Vagina (tissue), 2 donors: ENCODE data around the gene HSPA2.

Source experiments
- CTCF ChIP-seq, 3 experiments: fragments of 450-650 bp in 2 of 3; fragments of 200-600 bp in 1 of 3; sonication (generic) in 1 of 3; IDR thresholded peaks; one replicate each; pipeline ENCODE4 v1.5.1; 2017 to 2019; ENCODE audit warnings: antibody characterized with exemption in 3 of 3, mild to moderate bottlenecking in 2 of 3, moderate library complexity in 2 of 3
- POLR2A ChIP-seq, 2 donors: fragments of 450-650 bp; IDR thresholded peaks; one replicate each; pipeline ENCODE4 v1.6.1; 2017; ENCODE audit warnings: antibody characterized with exemption in 2 of 2, mild to moderate bottlenecking in 2 of 2, moderate library complexity in 2 of 2
- POLR2AphosphoS5 ChIP-seq, 2 donors: sonication (generic); formaldehyde crosslinking; IDR thresholded peaks; one replicate each; pipeline ENCODE4 v1.9.0; 2017; ENCODE audit warnings: antibody characterized with exemption in 2 of 2, mild to moderate bottlenecking in 2 of 2, low read depth in 1 of 2; ENCODE audit not compliant: insufficient read depth in 1 of 2

GRCh38 chr14:64522591-64523355, 17.8 kb upstream of the HSPA2 start:
- TF ChIP-seq CTCF (IDR thresholded peaks at IDR 0.05) (no peak), POLR2A (IDR thresholded peaks at IDR 0.05) (no peak), POLR2AphosphoS5 (IDR thresholded peaks at IDR 0.05; ENCODE audit: insufficient read depth in 1 of 2, low read depth in 1 of 2) (no peak)
